ENCODE measurements around the gene CMKLR1. TPM values are rescaled to one million over a fixed set of nuclear protein-coding genes. Genes with fewer than 3 reads are reported as not detected.

Gene CMKLR1
- total RNA-seq, 1 donor from 2014 or later, result 45.3 TPM

DNA sequence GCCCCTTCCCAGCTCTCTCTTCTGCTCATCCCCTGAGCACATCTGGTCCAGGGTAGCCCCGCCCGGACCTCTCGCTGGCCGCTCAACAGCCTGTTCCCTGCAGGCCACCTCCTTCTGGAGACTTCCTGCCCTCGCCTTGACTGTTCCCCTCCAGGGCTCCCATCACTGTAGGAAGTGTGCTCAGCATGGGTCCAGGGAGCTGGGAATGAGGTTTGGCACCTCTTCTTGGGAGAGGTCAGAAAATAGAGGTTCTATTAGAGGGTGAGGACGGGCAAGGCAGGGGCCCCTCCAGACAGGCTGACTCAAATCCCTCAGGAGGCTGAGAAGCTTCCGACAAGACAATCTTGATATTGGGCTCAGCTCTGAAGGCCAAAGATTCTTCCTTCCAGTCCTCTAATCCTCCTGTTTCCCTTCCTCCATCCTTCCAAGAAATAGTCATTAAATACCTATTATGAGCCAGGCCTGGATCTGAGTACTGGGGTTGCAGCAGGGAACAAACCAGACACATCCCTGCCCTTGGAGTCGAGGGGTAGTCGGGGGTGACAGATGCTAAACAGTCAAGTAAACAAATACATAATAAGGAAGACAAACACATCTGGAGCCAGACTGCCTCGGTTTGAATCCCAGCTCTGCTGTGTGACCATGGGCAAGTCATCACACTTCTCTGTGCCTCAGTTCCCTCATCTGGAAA is 30.6 kb downstream of the CMKLR1 start:
- intact Hi-C loops (cut with DNase I), result loop anchor here (5.0 to 10.0 kb wide), 3 partner anchors 209 to 1156 kb away; partner anchors contain the start of genes FICD and SSH1
- DNase-seq (ENCODE audit: low spot score in 2 of 2), result no peak
- H3K27me3 ChIP-seq, result no peaks in the 10 kb centered on the region
- no peaks in the 10 kb centered on the region for H3K9me3 ChIP-seq
- H3K27ac ChIP-seq, result peak overlapping the region; percentile 90 to 91
- no peaks in the 10 kb centered on the region for H3K36me3 ChIP-seq
- no peak overlapping the region for H3K4me3 ChIP-seq
- H3K4me1 ChIP-seq, result peaks cover 30 to 73% of the 10 kb centered on the region in 2 donors
- no peak for TF ChIP-seq CTCF (IDR thresholded peaks at IDR 0.05)

DNA sequence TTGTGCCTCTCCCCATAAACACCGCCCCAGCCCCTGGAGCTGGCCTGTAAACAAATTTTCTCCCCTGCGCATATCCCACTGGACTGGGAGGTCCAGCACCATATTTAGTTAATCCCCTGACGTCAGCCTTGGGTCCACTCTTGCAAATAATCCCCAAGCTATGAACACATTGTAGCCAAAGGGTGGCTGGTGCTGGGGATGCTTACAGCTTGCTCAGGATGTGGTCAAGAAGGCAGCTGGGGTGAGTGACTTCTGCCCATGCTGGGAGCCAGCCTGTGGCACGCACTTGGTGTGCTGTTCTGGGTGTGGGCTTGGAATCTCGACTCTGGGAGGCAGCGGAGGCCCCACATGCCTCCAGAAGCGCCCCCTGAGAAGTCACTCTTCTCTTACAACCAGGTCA is 32.1 kb downstream of the CMKLR1 start:
- H3K27ac ChIP-seq, result peak overlapping the region; percentile 90 to 91
- no peak overlapping the region for H3K4me3 ChIP-seq
- peaks cover 35 to 70% of the 10 kb centered on the region in 2 donors for H3K4me1 ChIP-seq
- peak in 1 of 2 donors; percentile 74 for DNase-seq (ENCODE audit: low spot score in 2 of 2)
- no peaks in the 10 kb centered on the region for H3K9me3 ChIP-seq
- intact Hi-C loops (cut with DNase I), result loop anchor here (5.0 to 10.0 kb wide), 3 partner anchors 210 to 1158 kb away; partner anchors contain the start of genes FICD and SSH1
- no peaks in the 10 kb centered on the region for H3K36me3 ChIP-seq
- H3K27me3 ChIP-seq, result no peaks in the 10 kb centered on the region
- TF ChIP-seq CTCF (IDR thresholded peaks at IDR 0.05), result no peak

DNA sequence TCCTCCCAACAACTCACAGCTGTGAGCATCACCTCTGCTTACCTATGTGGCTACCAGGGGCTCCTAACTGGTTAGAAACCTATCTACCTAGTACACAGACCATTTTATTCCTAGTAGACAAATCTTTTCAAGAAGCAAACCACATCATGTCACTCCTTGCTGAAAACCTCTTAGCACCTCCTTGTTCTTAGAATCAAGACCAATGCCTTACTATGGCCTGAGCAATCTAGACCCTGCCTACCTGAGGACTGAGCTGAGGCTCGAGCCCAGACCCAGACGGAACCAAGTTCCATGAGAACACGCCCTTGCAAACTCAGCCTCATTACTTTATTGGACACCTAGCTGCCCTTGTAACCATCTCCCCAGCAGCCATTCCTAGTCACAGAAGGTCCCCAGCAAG is 32.6 kb downstream of the CMKLR1 start:
- Histone ChIP-seq H3K27me3 (no peaks in the 10 kb centered on the region), H3K36me3 (no peaks in the 10 kb centered on the region), H3K4me3 (no peak overlapping the region), H3K4me1 (peaks cover 32 to 66% of the 10 kb centered on the region in 2 donors), H3K27ac (peak overlapping the region; percentile 90 to 91), H3K9me3 (no peaks in the 10 kb centered on the region)
- intact Hi-C loops (cut with DNase I), result loop anchor here (5.0 to 10.0 kb wide), 3 partner anchors 211 to 1158 kb away; partner anchors contain the start of genes FICD and SSH1
- no peak for TF ChIP-seq CTCF (IDR thresholded peaks at IDR 0.05)
- no peak for DNase-seq (ENCODE audit: low spot score in 2 of 2)

DNA sequence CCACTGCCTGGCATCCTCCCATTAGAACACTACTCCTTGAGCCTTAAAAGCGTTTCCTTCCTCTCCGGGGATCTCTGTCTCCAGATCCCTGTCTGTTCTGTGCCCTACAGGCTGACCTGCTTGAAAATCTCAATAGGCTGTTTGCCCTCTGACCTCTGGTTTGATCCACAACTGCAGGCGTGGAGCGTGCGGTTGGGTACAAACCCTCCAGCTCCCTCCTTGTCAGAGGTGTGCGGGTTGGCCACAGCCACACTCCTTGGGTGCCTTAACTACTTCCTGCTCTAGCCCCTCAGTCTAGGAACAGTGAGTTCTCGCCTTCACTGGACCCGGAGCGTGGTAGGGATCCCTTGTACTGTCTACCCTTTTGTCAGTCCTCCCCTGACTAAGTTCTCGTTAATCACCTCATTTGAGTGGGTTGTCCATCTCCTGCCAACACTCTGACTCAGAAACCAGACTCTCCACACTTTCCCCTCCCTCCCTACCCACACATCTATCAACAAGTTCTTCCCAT is 33.1 kb downstream of the CMKLR1 start:
- peak overlapping the region; percentile 90 to 91 for H3K27ac ChIP-seq
- H3K4me3 ChIP-seq, result peak overlapping the region; percentile 39 to 48
- H3K4me1 ChIP-seq, result peaks cover 31 to 66% of the 10 kb centered on the region in 2 donors
- no peaks in the 10 kb centered on the region for H3K27me3 ChIP-seq
- H3K9me3 ChIP-seq, result no peaks in the 10 kb centered on the region
- H3K36me3 ChIP-seq, result no peaks in the 10 kb centered on the region
- intact Hi-C loops (cut with DNase I), result loop anchor here (1.0 to 10.0 kb wide), 5 partner anchors 37 to 1159 kb away; partner anchors contain the start of genes FICD and SSH1
- peak in 1 of 2 donors; percentile 82 for DNase-seq (ENCODE audit: low spot score in 2 of 2)
- no peak for TF ChIP-seq CTCF (IDR thresholded peaks at IDR 0.05)

GRCh38 chr12:108305520-108305919 is 33.6 kb downstream of the CMKLR1 start:
- H3K27ac ChIP-seq, result peak overlapping the region; percentile 90 to 91
- no peaks in the 10 kb centered on the region for H3K36me3 ChIP-seq
- H3K9me3 ChIP-seq, result no peaks in the 10 kb centered on the region
- intact Hi-C loops (cut with DNase I), result loop anchor here (1.0 to 10.0 kb wide), 5 partner anchors 37 to 1159 kb away; partner anchors contain the start of genes FICD and SSH1
- peaks cover 31 to 64% of the 10 kb centered on the region in 2 donors for H3K4me1 ChIP-seq
- no peak for TF ChIP-seq CTCF (IDR thresholded peaks at IDR 0.05)
- DNase-seq (ENCODE audit: low spot score in 2 of 2), result peak; percentile 80 to 96
- no peaks in the 10 kb centered on the region for H3K27me3 ChIP-seq
- peak overlapping the region; percentile 39 to 48 for H3K4me3 ChIP-seq
